ENCODE measurements around the gene SRPK1.

The SRPK1 gene

GRCh38 chr6:35897486-35897885 is 23.4 kb downstream of the SRPK1 start:
- DNase-seq: no peak

GRCh38 chr6:35897036-35897435 is 23.9 kb downstream of the SRPK1 start:
- no peak for DNase-seq

- DNase-seq: no peak
These were observed 24.7 kb downstream of the SRPK1 start for GRCh38 chr6:35896228-35896627.

- no peak for DNase-seq
These were observed 25.3 kb downstream of the SRPK1 start for GRCh38 chr6:35895560-35895959.

- DNase-seq: no peak
These were observed 26.1 kb downstream of the SRPK1 start for GRCh38 chr6:35894776-35895175.

- no peak for DNase-seq
These were observed 27.7 kb downstream of the SRPK1 start for GRCh38 chr6:35893246-35893645.

- DNase-seq: no peak
These were observed 28.4 kb downstream of the SRPK1 start for GRCh38 chr6:35892482-35892881.

GRCh38 chr6:35879151-35879550 is 41.7 kb downstream of the SRPK1 start:
- no peak for DNase-seq

- DNase-seq: no peak
These were observed 44.0 kb downstream of the SRPK1 start for GRCh38 chr6:35876902-35877301.

- DNase-seq: no peak
These were observed 46.2 kb downstream of the SRPK1 start for GRCh38 chr6:35874730-35875129.

GRCh38 chr6:35859367-35859766 is 61.5 kb downstream of the SRPK1 start:
- DNase-seq: no peak

GRCh38 chr6:35857853-35858252 is 63.0 kb downstream of the SRPK1 start:
- no peak for DNase-seq

- DNase-seq: no peak
These were observed 64.6 kb downstream of the SRPK1 start for GRCh38 chr6:35856250-35856649.

- DNase-seq: no peak
These were observed 67.9 kb downstream of the SRPK1 start for GRCh38 chr6:35852994-35853393.

GRCh38 chr6:35850208-35850607 is 70.7 kb downstream of the SRPK1 start:
- DNase-seq: no peak

GRCh38 chr6:35844290-35844689 is 76.6 kb downstream of the SRPK1 start:
- no peak for DNase-seq

GRCh38 chr6:35842381-35842780 is 78.5 kb downstream of the SRPK1 start:
- no peak for DNase-seq

- no peak for DNase-seq
These were observed 81.9 kb downstream of the SRPK1 start for GRCh38 chr6:35839019-35839418.

- no peak for DNase-seq
These were observed 87.4 kb downstream of the SRPK1 start for GRCh38 chr6:35833536-35833935.

GRCh38 chr6:35831257-35832007 is 89.5 kb downstream of the SRPK1 start:
- no peak for DNase-seq

- no peak for DNase-seq
These were observed 91.6 kb downstream of the SRPK1 start for GRCh38 chr6:35829306-35829705.

GRCh38 chr6:35824552-35825192 is 96.2 kb downstream of the SRPK1 start:
- DNase-seq: no peak

GRCh38 chr6:35823601-35824000 is 97.3 kb downstream of the SRPK1 start:
- DNase-seq: no peak

- DNase-seq: no peak
These were observed 103.4 kb downstream of the SRPK1 start for GRCh38 chr6:35817515-35817914.

GRCh38 chr6:35811699-35811995 is 109.3 kb downstream of the SRPK1 start:
- DNase-seq: no peak

Data from C1 segment of cervical spinal cord (tissue), 14 donors.